Keratinocyte (primary cell): ENCODE measurements around the gene PPP2R3C. TPM values are rescaled to one million over a fixed set of nuclear protein-coding genes. Genes with fewer than 3 reads are reported as not detected.

Source experiments
- DNase-seq: peaks from one replicate; pipeline ENCODE4 v3.0.0-alpha.2; 2011; ENCODE audit warnings: low read depth, missing footprints, low spot score
- FAIRE-seq: peaks from 2 replicates; lab custom pipeline; 2011; peaks lifted over from hg19 to GRCh38; lab: Jason Lieb, UNC
- H2AFZ ChIP-seq: 2 replicates; pipeline ENCODE4 v1.6.0; 2012; ENCODE audit warnings: low read length, control low read depth, inconsistent platforms; ENCODE audit not compliant: control insufficient read depth
- H3K27ac ChIP-seq: 2 replicates; pipeline ENCODE4 v1.5.1; 2011; ENCODE audit warnings: low read length; ENCODE audit not compliant: control insufficient read depth, insufficient read depth
- H3K27me3 ChIP-seq: 3 replicates; pipeline ENCODE4 v1.6.0; 2011; ENCODE audit warnings: low read length; ENCODE audit not compliant: control insufficient read depth, insufficient read depth; ENCODE audit errors: extremely low read depth
- H3K36me3 ChIP-seq, 2 experiments: 2 replicates in 1 of 2; 3 replicates in 1 of 2; pipeline ENCODE4 v1.5.1; 2011; ENCODE audit warnings: low read length in 2 of 2, mild to moderate bottlenecking in 1 of 2; ENCODE audit not compliant: control insufficient read depth in 2 of 2, insufficient read depth in 2 of 2; ENCODE audit errors: extremely low read depth in 1 of 2
- H3K4me1 ChIP-seq: 3 replicates; pipeline ENCODE4 v1.5.1; 2011; ENCODE audit warnings: low read length; ENCODE audit not compliant: control insufficient read depth, insufficient read depth; ENCODE audit errors: extremely low read depth
- H3K4me2 ChIP-seq: 3 replicates; pipeline ENCODE4 v1.6.0; 2011; ENCODE audit warnings: low read depth, low read length; ENCODE audit not compliant: control insufficient read depth, insufficient read depth; ENCODE audit errors: extremely low read depth
- H3K4me3 ChIP-seq, 3 experiments: fragments of 200-600 bp in 1 of 3; sonication (generic) in 1 of 3; 2 replicates in 2 of 3; 3 replicates in 1 of 3; pipeline ENCODE4 v1.5.1; 2011 to 2016; ENCODE audit warnings: low read length in 3 of 3, mild to moderate bottlenecking in 3 of 3, control low read depth in 2 of 3, inconsistent platforms in 1 of 3, low read depth in 1 of 3, mixed read lengths in 1 of 3, mixed run types in 1 of 3, moderate library complexity in 1 of 3; ENCODE audit not compliant: control insufficient read depth in 2 of 3, insufficient read depth in 2 of 3; ENCODE audit errors: extremely low read depth in 1 of 3
- H3K79me2 ChIP-seq: 2 replicates; pipeline ENCODE4 v1.6.0; 2012; ENCODE audit warnings: low read length; ENCODE audit not compliant: control insufficient read depth, insufficient read depth
- H3K9ac ChIP-seq: 3 replicates; pipeline ENCODE4 v1.6.0; 2011; ENCODE audit warnings: low read length; ENCODE audit not compliant: control insufficient read depth, insufficient read depth; ENCODE audit errors: extremely low read depth
- H3K9me1 ChIP-seq: 3 replicates; pipeline ENCODE4 v1.6.0; 2011; ENCODE audit warnings: low read length; ENCODE audit not compliant: control insufficient read depth, insufficient read depth; ENCODE audit errors: extremely low read depth
- H3K9me3 ChIP-seq: 2 replicates; pipeline ENCODE4 v1.5.1; 2012; ENCODE audit warnings: low read depth, low read length; ENCODE audit not compliant: control insufficient read depth
- H4K20me1 ChIP-seq: 3 replicates; pipeline ENCODE4 v1.6.0; 2011; ENCODE audit warnings: low read length; ENCODE audit not compliant: control insufficient read depth, insufficient read depth; ENCODE audit errors: extremely low read depth
- CTCF ChIP-seq, 3 experiments: IDR thresholded peaks in 1 of 3; conservative IDR thresholded peaks in 1 of 3; optimal IDR thresholded peaks in 1 of 3; 2 replicates in 2 of 3; 3 replicates in 1 of 3; pipeline versions ENCODE3 to v1.5.1; 2011; ENCODE audit warnings: low read length in 3 of 3, mild to moderate bottlenecking in 3 of 3, moderate library complexity in 2 of 3, control low read depth in 1 of 3, inconsistent platforms in 1 of 3; ENCODE audit not compliant: insufficient read depth in 2 of 3; ENCODE audit errors: extremely low read depth in 1 of 3
- EZH2 ChIP-seq: IDR thresholded peaks from one replicate; pipeline ENCODE4 v1.6.1; 2012; ENCODE audit warnings: inconsistent platforms, mild to moderate bottlenecking, low read length, moderate library complexity
- dilution Hi-C: fragments of 300-500 bp; cut with MboI; formaldehyde crosslinking; loops from one replicate; pipeline ENCODE4 v1.7.0; 2020; ENCODE audit warnings: low sequenced_read_pairs; ENCODE audit not compliant: extremely low pct_ligation_motif_present
- polyA plus RNA-seq, 5 experiments: library from polyadenylated mRNA; depleted of rRNA in 3 of 5; stranded (reverse) in 3 of 5; stranded (forward) in 1 of 5; unstranded in 1 of 5; fragments of >200 nt; gene quantifications; 1 replicate in 1 of 5; 2 replicates in 3 of 5; 3 replicates in 1 of 5; pipeline versions ENCODE4 v1.2.1 to v1.2.3, GENCODE V29; 2011 to 2012; ENCODE audit warnings: missing spikeins in 2 of 5, low read depth in 1 of 5, low replicate concordance in 1 of 5

Gene PPP2R3C
- polyA plus RNA-seq, 1 donor (not counting 4 experiments of a cell fraction or from before 2014, with no cell fraction given) = 9.8 TPM

DNA sequence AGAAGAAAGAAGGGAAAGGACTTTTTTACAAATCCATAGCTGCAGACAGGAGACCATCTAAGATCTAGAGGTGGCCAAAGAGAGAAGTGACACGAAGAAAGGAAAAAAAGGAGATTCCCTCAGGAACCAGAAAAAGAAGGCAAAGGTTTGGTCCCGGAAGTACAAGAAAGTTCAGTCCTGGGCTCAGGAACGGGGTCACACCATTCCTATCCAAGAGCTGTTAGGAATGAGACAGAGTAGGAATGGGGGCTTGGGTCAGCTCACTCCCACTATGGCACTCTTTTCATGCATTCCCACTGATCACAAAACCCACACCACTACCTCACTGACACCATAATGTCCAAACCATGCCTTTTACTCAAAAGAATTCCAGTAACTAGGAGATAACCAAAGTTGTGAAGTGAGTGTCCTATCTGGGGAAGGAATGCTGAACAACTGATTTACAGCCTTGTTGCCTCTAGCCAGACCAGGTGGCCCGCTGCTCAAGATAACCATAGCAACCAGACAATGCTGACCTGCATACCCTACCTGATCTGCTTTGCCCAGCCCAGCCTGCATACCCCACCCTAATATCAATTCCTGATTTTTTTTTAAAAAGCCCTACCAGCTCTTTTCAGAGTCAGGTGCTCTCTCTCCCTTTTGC is 8.4 kb downstream of the PPP2R3C start:
- H3K4me3 ChIP-seq = no peak overlapping the region
- no peak overlapping the region for H3K27ac ChIP-seq
- H3K9ac ChIP-seq = no peak overlapping the region
- no peaks in the 10 kb centered on the region for H3K79me2 ChIP-seq
- dilution Hi-C loops = no loop called here
- TF ChIP-seq EZH2 = no peak
- TF ChIP-seq CTCF (optimal IDR thresholded peaks at IDR 0.05 in 1 of 3, IDR thresholded peaks at IDR 0.05 in 1 of 3, conservative IDR thresholded peaks at IDR 0.05 in 1 of 3; ENCODE audit: extremely low read depth in 1 of 3, insufficient read depth in 2 of 3, low read length in 3 of 3) = no peak
- FAIRE-seq (no peak), DNase-seq (no peak)
- no peaks in the 10 kb centered on the region for H3K9me1 ChIP-seq
- H3K27me3 ChIP-seq = no peaks in the 10 kb centered on the region
- H3K9me3 ChIP-seq = no peaks in the 10 kb centered on the region
- H2AFZ ChIP-seq = no peak overlapping the region
- H3K4me1 ChIP-seq = no peaks in the 10 kb centered on the region
- no peaks in the 10 kb centered on the region for H4K20me1 ChIP-seq
- H3K36me3 ChIP-seq = peaks cover 6 to 10% of the 10 kb centered on the region in 2 experiments
- H3K4me2 ChIP-seq = no peak overlapping the region

DNA sequence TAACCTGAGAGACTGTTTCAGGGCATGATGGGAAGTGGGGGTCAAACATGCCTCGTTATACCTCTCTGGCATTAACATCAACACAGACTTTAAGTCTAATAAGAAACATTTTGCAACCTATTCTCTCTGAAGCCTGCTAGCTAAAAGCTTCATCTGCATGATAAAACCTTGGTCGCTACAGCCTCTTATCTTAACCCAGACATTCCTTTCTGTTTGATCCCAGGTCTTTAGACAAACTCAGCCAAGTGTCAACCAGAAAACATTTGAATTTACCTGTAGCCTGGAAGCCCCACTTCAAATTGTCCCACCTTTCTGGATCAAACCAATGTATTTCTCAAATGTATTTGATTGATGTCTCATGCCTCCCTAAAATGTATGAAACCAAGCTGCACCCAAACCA is 9.1 kb downstream of the PPP2R3C start:
- Histone ChIP-seq H3K4me2 (no peak overlapping the region), H3K9me1 (no peaks in the 10 kb centered on the region), H4K20me1 (no peaks in the 10 kb centered on the region), H2AFZ (no peak overlapping the region), H3K9ac (no peak overlapping the region), H3K27ac (no peak overlapping the region), H3K36me3 (peaks cover 6 to 10% of the 10 kb centered on the region in 2 experiments), H3K9me3 (no peaks in the 10 kb centered on the region), H3K79me2 (no peaks in the 10 kb centered on the region), H3K4me3 (no peak overlapping the region), H3K4me1 (no peaks in the 10 kb centered on the region), H3K27me3 (no peaks in the 10 kb centered on the region)
- dilution Hi-C loops = no loop called here
- no peak for TF ChIP-seq EZH2
- no peak for TF ChIP-seq CTCF (optimal IDR thresholded peaks at IDR 0.05 in 1 of 3, IDR thresholded peaks at IDR 0.05 in 1 of 3, conservative IDR thresholded peaks at IDR 0.05 in 1 of 3; ENCODE audit: extremely low read depth in 1 of 3, insufficient read depth in 2 of 3, low read length in 3 of 3)
- FAIRE-seq = no peak
- DNase-seq = no peak
